Measurements from ENCODE around the gene HOXC10.

HOXC10 gene

GRCh38 chr12:53984901-53985691 is at the start of gene HOXC10:
TSS of gene HOXC10 (plus strand) at chr12:53985146. CDS start at chr12:53985260, 114 bp downstream.
- DNase-seq (ENCODE audit: low spot score): peak; percentile 61

GRCh38 chr12:53935383-53936341 is 49.3 kb upstream of the HOXC10 start:
- no peak for DNase-seq (ENCODE audit: low spot score)

GRCh38 chr12:53937099-53937498 is 47.8 kb upstream of the HOXC10 start:
- DNase-seq (ENCODE audit: low spot score): no peak

GRCh38 chr12:53937596-53938325 is 47.2 kb upstream of the HOXC10 start:
- DNase-seq (ENCODE audit: low spot score): no peak

GRCh38 chr12:53938326-53939140 is 46.4 kb upstream of the HOXC10 start, which contains the start of gene HOXC13:
TSS of gene HOXC13 (plus strand) at chr12:53938831. CDS start at chr12:53938907, 76 bp downstream.
- DNase-seq (ENCODE audit: low spot score): no peak

- DNase-seq (ENCODE audit: low spot score): no peak
Observed at GRCh38 chr12:53939141-53940108, 45.5 kb upstream of the HOXC10 start.

- no peak for DNase-seq (ENCODE audit: low spot score)
Observed at GRCh38 chr12:53940443-53941014, 44.4 kb upstream of the HOXC10 start.

- no peak for DNase-seq (ENCODE audit: low spot score)
Observed at GRCh38 chr12:53941187-53941586, 43.8 kb upstream of the HOXC10 start.

- no peak for DNase-seq (ENCODE audit: low spot score)
Observed at GRCh38 chr12:53941750-53942149, 43.2 kb upstream of the HOXC10 start.

GRCh38 chr12:53942467-53942997 is 42.4 kb upstream of the HOXC10 start:
- DNase-seq (ENCODE audit: low spot score): no peak

- DNase-seq (ENCODE audit: low spot score): no peak
Observed at GRCh38 chr12:53944209-53944608, 40.7 kb upstream of the HOXC10 start.

- no peak for DNase-seq (ENCODE audit: low spot score)
Observed at GRCh38 chr12:53944907-53945847, 39.8 kb upstream of the HOXC10 start.

GRCh38 chr12:53947743-53948142 is 37.2 kb upstream of the HOXC10 start:
- DNase-seq (ENCODE audit: low spot score): no peak

- DNase-seq (ENCODE audit: low spot score): no peak
Observed at GRCh38 chr12:53948650-53949593, 36.0 kb upstream of the HOXC10 start.

- no peak for DNase-seq (ENCODE audit: low spot score)
Observed at GRCh38 chr12:53949631-53950436, 35.1 kb upstream of the HOXC10 start.

GRCh38 chr12:53950437-53950773 is 34.5 kb upstream of the HOXC10 start:
- DNase-seq (ENCODE audit: low spot score): no peak
